KMS-11 (cell line): ENCODE data around the gene TMEM38B.

Source experiments
- H2AFZ ChIP-seq: fragments of 200-600 bp; sonication (generic); 2 replicates; pipeline ENCODE4 v1.6.1; 2016; ENCODE audit warnings: antibody characterized with exemption, mixed run types, low read depth
- H3K27ac ChIP-seq: fragments of 200-600 bp; sonication (generic); 2 replicates; pipeline ENCODE4 v1.6.1; 2016; ENCODE audit warnings: mild to moderate bottlenecking, mixed run types
- H3K27me3 ChIP-seq: fragments of 200-600 bp; sonication (generic); 2 replicates; pipeline ENCODE4 v1.6.1; 2017; ENCODE audit warnings: mild to moderate bottlenecking, low read depth, mixed run types, moderate library complexity; ENCODE audit not compliant: insufficient read depth
- H3K36me3 ChIP-seq: fragments of 200-600 bp; sonication (generic); 2 replicates; pipeline ENCODE4 v1.6.1; 2017; ENCODE audit warnings: mild to moderate bottlenecking, mixed run types; ENCODE audit not compliant: insufficient read depth
- H3K4me1 ChIP-seq: fragments of 200-600 bp; sonication (generic); 2 replicates; pipeline ENCODE4 v1.6.1; 2016; ENCODE audit warnings: mild to moderate bottlenecking, low read depth, mixed run types; ENCODE audit not compliant: poor library complexity, severe bottlenecking
- H3K4me2 ChIP-seq: fragments of 200-600 bp; sonication (generic); 2 replicates; pipeline ENCODE4 v1.7.0; 2016; ENCODE audit warnings: mild to moderate bottlenecking, mixed run types
- H3K4me3 ChIP-seq: fragments of 200-600 bp; sonication (generic); IDR thresholded peaks from 2 replicates; pipeline ENCODE4 v1.6.1; 2017; ENCODE audit warnings: low read depth, low read length, mixed read lengths; ENCODE audit not compliant: insufficient read depth
- H3K79me2 ChIP-seq: fragments of 200-600 bp; sonication (generic); 2 replicates; pipeline ENCODE4 v1.6.1; 2016; ENCODE audit warnings: low read depth, mixed run types; ENCODE audit not compliant: insufficient read depth
- H3K9ac ChIP-seq: fragments of 200-600 bp; sonication (generic); 2 replicates; pipeline ENCODE4 v1.6.1; 2016; ENCODE audit warnings: mild to moderate bottlenecking, mixed run types
- H4K20me1 ChIP-seq: fragments of 200-600 bp; sonication (generic); 2 replicates; pipeline ENCODE4 v1.6.1; 2016; ENCODE audit warnings: mild to moderate bottlenecking, mixed run types; ENCODE audit not compliant: insufficient read depth
- TF ChIP-seq, protein P1 (sequence below): fragments of 200-600 bp; sonication (generic); conservative IDR thresholded peaks from 2 replicates; pipeline ENCODE4 v1.6.1; 2017; ENCODE audit warnings: low read depth, mild to moderate bottlenecking, antibody characterized with exemption, low read length, moderate library complexity, mixed read lengths

The TMEM38B gene

GRCh38 chr9:105683688-105684275 is 10.6 kb upstream of the TMEM38B start:
- Histone ChIP-seq H3K79me2 (no peaks in the 10 kb centered on the region), H4K20me1 (no peaks in the 10 kb centered on the region), H3K36me3 (no peaks in the 10 kb centered on the region), H3K4me2 (no peak overlapping the region), H3K4me3 (no peak overlapping the region), H3K27ac (no peak overlapping the region), H3K9ac (no peak overlapping the region), H3K4me1 (no peaks in the 10 kb centered on the region), H2AFZ (no peak overlapping the region), H3K27me3 (no peaks in the 10 kb centered on the region)
- TF ChIP-seq, protein P1, sequence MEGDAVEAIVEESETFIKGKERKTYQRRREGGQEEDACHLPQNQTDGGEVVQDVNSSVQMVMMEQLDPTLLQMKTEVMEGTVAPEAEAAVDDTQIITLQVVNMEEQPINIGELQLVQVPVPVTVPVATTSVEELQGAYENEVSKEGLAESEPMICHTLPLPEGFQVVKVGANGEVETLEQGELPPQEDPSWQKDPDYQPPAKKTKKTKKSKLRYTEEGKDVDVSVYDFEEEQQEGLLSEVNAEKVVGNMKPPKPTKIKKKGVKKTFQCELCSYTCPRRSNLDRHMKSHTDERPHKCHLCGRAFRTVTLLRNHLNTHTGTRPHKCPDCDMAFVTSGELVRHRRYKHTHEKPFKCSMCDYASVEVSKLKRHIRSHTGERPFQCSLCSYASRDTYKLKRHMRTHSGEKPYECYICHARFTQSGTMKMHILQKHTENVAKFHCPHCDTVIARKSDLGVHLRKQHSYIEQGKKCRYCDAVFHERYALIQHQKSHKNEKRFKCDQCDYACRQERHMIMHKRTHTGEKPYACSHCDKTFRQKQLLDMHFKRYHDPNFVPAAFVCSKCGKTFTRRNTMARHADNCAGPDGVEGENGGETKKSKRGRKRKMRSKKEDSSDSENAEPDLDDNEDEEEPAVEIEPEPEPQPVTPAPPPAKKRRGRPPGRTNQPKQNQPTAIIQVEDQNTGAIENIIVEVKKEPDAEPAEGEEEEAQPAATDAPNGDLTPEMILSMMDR = no peak

DNA sequence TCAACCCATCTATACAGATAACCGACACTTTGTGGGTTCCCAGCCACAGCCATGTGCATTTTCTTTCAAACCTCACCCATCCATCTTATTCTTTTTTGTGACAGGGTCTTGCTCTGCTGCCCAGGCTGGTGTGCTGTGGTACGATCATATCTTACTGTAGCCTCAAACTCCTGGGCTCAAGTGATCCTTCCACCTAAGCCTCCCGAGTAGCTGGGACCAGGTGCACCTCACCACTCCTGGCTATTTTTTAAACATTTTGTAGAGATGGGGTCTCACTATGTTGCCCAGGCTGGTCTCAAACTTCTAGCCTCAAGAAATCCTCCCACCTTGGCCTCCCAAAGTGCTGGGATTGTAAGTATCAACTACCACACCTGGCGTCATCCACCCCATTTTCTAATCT is 7.4 kb upstream of the TMEM38B start:
- H3K9ac ChIP-seq = no peak overlapping the region
- H3K79me2 ChIP-seq = no peaks in the 10 kb centered on the region
- no peak overlapping the region for H3K4me3 ChIP-seq
- no peaks in the 10 kb centered on the region for H3K36me3 ChIP-seq
- TF ChIP-seq, protein P1 = no peak
- H2AFZ ChIP-seq = no peak overlapping the region
- H3K4me1 ChIP-seq = no peaks in the 10 kb centered on the region
- H3K27me3 ChIP-seq = no peaks in the 10 kb centered on the region
- no peak overlapping the region for H3K27ac ChIP-seq
- H4K20me1 ChIP-seq = no peaks in the 10 kb centered on the region
- no peak overlapping the region for H3K4me2 ChIP-seq

GRCh38 chr9:105690742-105691141 is 3.6 kb upstream of the TMEM38B start:
- Histone ChIP-seq H2AFZ (no peak overlapping the region), H3K4me2 (no peak overlapping the region), H3K4me3 (no peak overlapping the region), H4K20me1 (no peaks in the 10 kb centered on the region), H3K36me3 (no peaks in the 10 kb centered on the region), H3K4me1 (peaks cover 11% of the 10 kb centered on the region), H3K27me3 (no peaks in the 10 kb centered on the region), H3K79me2 (no peaks in the 10 kb centered on the region; the same call in 1 of the 2 replicates), H3K27ac (no peak overlapping the region), H3K9ac (no peak overlapping the region)
- TF ChIP-seq, protein P1 = peak; percentile 30; the same call in 1 of the 2 replicates

GRCh38 chr9:105693435-105694189 is 729 bp upstream of the TMEM38B start:
- Histone ChIP-seq H2AFZ (peak overlapping the region; percentile 75), H3K4me3 (no peak overlapping the region), H3K36me3 (no peaks in the 10 kb centered on the region), H3K4me1 (peaks cover 18% of the 10 kb centered on the region), H3K79me2 (peaks cover 21% of the 10 kb centered on the region; the same call in 1 of the 2 replicates), H3K9ac (no peak overlapping the region; the same call in 1 of the 2 replicates), H3K4me2 (peak overlapping the region; percentile 40), H3K27me3 (no peaks in the 10 kb centered on the region), H4K20me1 (no peaks in the 10 kb centered on the region), H3K27ac (no peak overlapping the region)
- TF ChIP-seq, protein P1 = no peak
